Naive thymus-derived CD8-positive, alpha-beta T cell (primary cell): ENCODE results near the gene KRTAP9-2. TPM values are rescaled to one million over a fixed set of nuclear protein-coding genes. Genes with fewer than 3 reads are reported as not detected.
A peak's percentile ranks its signal among the peaks of the same experiment; 100 is the strongest.
"Not testable (repeated sequence)": the region's sequence is repeated elsewhere in the genome, so short reads cannot be mapped to it uniquely, and the experiment has no call there.

Experiments used
- ATAC-seq, 2 donors: fragments of 150-1000 bp; cut with Tn5 transposase in 1 of 2; sonication (Bioruptor Pico), chemical (Tn5 transposase) in 1 of 2; 1 replicate in 1 of 2; 2 replicates in 1 of 2; pipeline ENCODE4 v1.10.0; 2021; ENCODE audit warnings: mild to moderate bottlenecking in 2 of 2, moderate library complexity in 2 of 2
- POLR2A ChIA-PET: fragments of 350-600 bp; sonication (Branson Sonifier 250); formaldehyde crosslinking; loops from one replicate; lab custom pipeline; 2021; ENCODE audit warnings: antibody characterized with exemption; lab: Charles Lee
- DNase-seq, 10 donors: peaks; one replicate each; pipeline versions ENCODE4 v3.0.0 to v3.0.0-alpha.2; 2020 to 2022
- H3K27ac Mint-ChIP-seq, 10 donors: one replicate each; pipeline ENCODE4 v1.8.0; 2020 to 2022; ENCODE audit warnings: mild to moderate bottlenecking in 10 of 10, mixed read lengths in 10 of 10, moderate library complexity in 4 of 10, inconsistent platforms in 1 of 10
- H3K27me3 Mint-ChIP-seq, 5 donors: one replicate each; pipeline ENCODE4 v1.8.0; 2021 to 2022; ENCODE audit warnings: mixed read lengths in 5 of 5
- H3K36me3 Mint-ChIP-seq, 3 donors: one replicate each; pipeline ENCODE4 v1.8.0; 2020 to 2022; ENCODE audit warnings: mixed read lengths in 3 of 3, mild to moderate bottlenecking in 2 of 3, inconsistent platforms in 1 of 3
- H3K4me1 Mint-ChIP-seq, 4 donors: one replicate each; pipeline ENCODE4 v1.8.0; 2021 to 2022; ENCODE audit warnings: mixed read lengths in 4 of 4
- H3K4me3 Mint-ChIP-seq, 10 donors: one replicate each; pipeline ENCODE4 v1.8.0; 2020 to 2022; ENCODE audit warnings: mild to moderate bottlenecking in 10 of 10, mixed read lengths in 10 of 10, moderate library complexity in 6 of 10, inconsistent platforms in 1 of 10
- H3K9me3 Mint-ChIP-seq, 9 donors: one replicate each; pipeline ENCODE4 v1.8.0; 2020 to 2022; ENCODE audit warnings: mixed read lengths in 9 of 9, mild to moderate bottlenecking in 3 of 9, inconsistent platforms in 1 of 9, moderate library complexity in 1 of 9
- polyA plus RNA-seq, 3 donors: library from polyadenylated mRNA; unstranded; fragments of 300-500 nt; fragmentation: Illumina TruSeq; gene quantifications; one replicate each; pipeline ENCODE4 v1.2.3, GENCODE V29; 2021
- total RNA-seq, 8 experiments: library from RNA in 2 of 8; stranded (reverse) in 2 of 8; gene quantifications; one replicate each; pipeline ENCODE4 v1.2.3 and lab custom pipeline; 2021 to 2026

Gene KRTAP9-2
- total and polyA plus RNA-seq, 5 experiments from 2014 or later = not detected

GRCh38 chr17:41271858-41272257 is 45.4 kb downstream of the KRTAP9-2 start:
- Mint-ChIP-seq H3K36me3 (no peaks in the 10 kb centered on the region), H3K4me3 (no peak overlapping the region), H3K4me1 (peaks cover 0 to 10% (median 7%) of the 10 kb centered on the region in 4 donors), H3K27ac (peak overlapping the region in 3 of 10 donors; percentile 35 to 83 (median 40)), H3K27me3 (peaks cover 0 to 11% (median 5%) of the 10 kb centered on the region in 5 donors), H3K9me3 (no peaks in the 10 kb centered on the region)
- ATAC-seq = no peak
- DNase-seq = no peak
- POLR2A ChIA-PET = no interaction called here

GRCh38 chr17:41275648-41276190 is 49.3 kb downstream of the KRTAP9-2 start, which contains the start of gene KRTAP9-7:
Gene KRTAP9-7 (plus strand): TSS chr17:41275698. CDS start chr17:41275698, 0 bp downstream.
- not testable (repeated sequence) for H3K4me3 Mint-ChIP-seq, ATAC-seq
- H3K27ac Mint-ChIP-seq = peak within 1 kb of the TSS in 3 of 10 donors; percentile 11 to 66 (median 63)

More at GRCh38 chr17:41275648-41276190, 49.3 kb downstream of the KRTAP9-2 start, which contains the start of gene KRTAP9-7:
- DNase-seq, H3K4me1 Mint-ChIP-seq, POLR2A ChIA-PET, H3K9me3 Mint-ChIP-seq, H3K36me3 Mint-ChIP-seq: not testable (repeated sequence)
- peaks cover 0 to 14% (median 3%) of the 10 kb centered on the region in 5 donors for H3K27me3 Mint-ChIP-seq

Other genes starting within 250 kb of the KRTAP9-2 start
Only the 30 nearest of the 41 such genes appear.
- not detected for gene KRTAP2-1, start 179.3 kb upstream of the KRTAP9-2 start, total RNA-seq
- not detected for gene KRTAP2-1, start 179.3 kb upstream of the KRTAP9-2 start, polyA plus RNA-seq
- not detected for gene KRTAP2-2, start 171.4 kb upstream of the KRTAP9-2 start, total RNA-seq
- not detected for gene KRTAP2-2, start 171.4 kb upstream of the KRTAP9-2 start, polyA plus RNA-seq
- gene KRTAP2-3, start 166.5 kb upstream of the KRTAP9-2 start, total RNA-seq = not detected
- not detected for gene KRTAP2-3, start 166.5 kb upstream of the KRTAP9-2 start, polyA plus RNA-seq
- gene KRTAP2-4, start 160.8 kb upstream of the KRTAP9-2 start, total RNA-seq = not detected
- gene KRTAP2-4, start 160.8 kb upstream of the KRTAP9-2 start, polyA plus RNA-seq = not detected
- gene KRTAP4-7, start 142.5 kb upstream of the KRTAP9-2 start, total RNA-seq = not detected
- gene KRTAP4-7, start 142.5 kb upstream of the KRTAP9-2 start, polyA plus RNA-seq = not detected
- not detected for gene KRTAP4-8, start 128.5 kb upstream of the KRTAP9-2 start, total RNA-seq
- gene KRTAP4-8, start 128.5 kb upstream of the KRTAP9-2 start, polyA plus RNA-seq = not detected
- not detected for gene KRTAP4-16, start 124.4 kb upstream of the KRTAP9-2 start, total RNA-seq
- not detected for gene KRTAP4-16, start 124.4 kb upstream of the KRTAP9-2 start, polyA plus RNA-seq
- not detected for gene KRTAP4-9, start 121.3 kb upstream of the KRTAP9-2 start, total RNA-seq
- gene KRTAP4-9, start 121.3 kb upstream of the KRTAP9-2 start, polyA plus RNA-seq = not detected
- gene KRTAP4-11, start 108.3 kb upstream of the KRTAP9-2 start, total RNA-seq = not detected
- not detected for gene KRTAP4-11, start 108.3 kb upstream of the KRTAP9-2 start, polyA plus RNA-seq
- gene KRTAP4-12, start 102.5 kb upstream of the KRTAP9-2 start, total RNA-seq = not detected
- gene KRTAP4-12, start 102.5 kb upstream of the KRTAP9-2 start, polyA plus RNA-seq = under 1 TPM in 1 of 3 donors, not detected in 2; 0.15 TPM
- not detected for gene KRTAP4-6, start 86.1 kb upstream of the KRTAP9-2 start, total RNA-seq
- gene KRTAP4-6, start 86.1 kb upstream of the KRTAP9-2 start, polyA plus RNA-seq = not detected
- not detected for gene KRTAP4-5, start 76.8 kb upstream of the KRTAP9-2 start, total RNA-seq
- not detected for gene KRTAP4-5, start 76.8 kb upstream of the KRTAP9-2 start, polyA plus RNA-seq
- gene KRTAP4-4, start 65.9 kb upstream of the KRTAP9-2 start, total RNA-seq = not detected
- not detected for gene KRTAP4-4, start 65.9 kb upstream of the KRTAP9-2 start, polyA plus RNA-seq
- not detected for gene KRTAP4-3, start 58.4 kb upstream of the KRTAP9-2 start, total RNA-seq
- not detected for gene KRTAP4-3, start 58.4 kb upstream of the KRTAP9-2 start, polyA plus RNA-seq
- not detected for gene KRTAP4-2, start 48.4 kb upstream of the KRTAP9-2 start, total RNA-seq
- not detected for gene KRTAP4-2, start 48.4 kb upstream of the KRTAP9-2 start, polyA plus RNA-seq
- gene KRTAP4-1, start 41.7 kb upstream of the KRTAP9-2 start, total RNA-seq = not detected
- not detected for gene KRTAP4-1, start 41.7 kb upstream of the KRTAP9-2 start, polyA plus RNA-seq
- not detected for gene KRTAP9-1, start 36.8 kb upstream of the KRTAP9-2 start, total RNA-seq
- not detected for gene KRTAP9-1, start 36.8 kb upstream of the KRTAP9-2 start, polyA plus RNA-seq
- not detected for gene KRTAP9-3, start 5.8 kb downstream of the KRTAP9-2 start, total RNA-seq
- not detected for gene KRTAP9-3, start 5.8 kb downstream of the KRTAP9-2 start, polyA plus RNA-seq
- not detected for gene KRTAP9-8, start 11.4 kb downstream of the KRTAP9-2 start, total RNA-seq
- gene KRTAP9-8, start 11.4 kb downstream of the KRTAP9-2 start, polyA plus RNA-seq = not detected
- gene KRTAP9-4, start 23.0 kb downstream of the KRTAP9-2 start, total RNA-seq = not detected
- gene KRTAP9-4, start 23.0 kb downstream of the KRTAP9-2 start, polyA plus RNA-seq = not detected
- not detected for gene KRTAP9-9, start 28.7 kb downstream of the KRTAP9-2 start, total RNA-seq
- not detected for gene KRTAP9-9, start 28.7 kb downstream of the KRTAP9-2 start, polyA plus RNA-seq
- not detected for gene KRTAP9-6, start 38.7 kb downstream of the KRTAP9-2 start, total RNA-seq
- gene KRTAP9-6, start 38.7 kb downstream of the KRTAP9-2 start, polyA plus RNA-seq = not detected
- gene KRTAP9-7, start 49.0 kb downstream of the KRTAP9-2 start, total RNA-seq = not detected
- not detected for gene KRTAP9-7, start 49.0 kb downstream of the KRTAP9-2 start, polyA plus RNA-seq
- not detected for gene KRTAP29-1, start 76.2 kb downstream of the KRTAP9-2 start, total RNA-seq
- 1 to 10 TPM in 1 of 3 donors, not detected in 2; 1.1 TPM for gene KRTAP29-1, start 76.2 kb downstream of the KRTAP9-2 start, polyA plus RNA-seq
- under 1 TPM in 1 of 2 experiments, not detected in 1; 0.23 TPM for gene KRTAP16-1, start 82.7 kb downstream of the KRTAP9-2 start, total RNA-seq
- under 1 TPM in 1 of 3 donors, not detected in 2; 0.12 TPM for gene KRTAP16-1, start 82.7 kb downstream of the KRTAP9-2 start, polyA plus RNA-seq
- not detected for gene KRTAP17-1, start 89.1 kb downstream of the KRTAP9-2 start, total RNA-seq
- gene KRTAP17-1, start 89.1 kb downstream of the KRTAP9-2 start, polyA plus RNA-seq = not detected
- gene KRT33A, start 124.2 kb downstream of the KRTAP9-2 start, total RNA-seq = not detected
- not detected for gene KRT33A, start 124.2 kb downstream of the KRTAP9-2 start, polyA plus RNA-seq
- not detected for gene KRT33B, start 143.2 kb downstream of the KRTAP9-2 start, total RNA-seq
- not detected for gene KRT33B, start 143.2 kb downstream of the KRTAP9-2 start, polyA plus RNA-seq
- not detected for gene KRT34, start 155.7 kb downstream of the KRTAP9-2 start, total RNA-seq
- gene KRT34, start 155.7 kb downstream of the KRTAP9-2 start, polyA plus RNA-seq = not detected
- not detected for gene KRT31, start 171.0 kb downstream of the KRTAP9-2 start, total RNA-seq
- not detected for gene KRT31, start 171.0 kb downstream of the KRTAP9-2 start, polyA plus RNA-seq